Measurements from ENCODE around the gene TPPP2. TPM values are rescaled to one million over a fixed set of nuclear protein-coding genes. Genes with fewer than 3 reads are reported as not detected.

Gene TPPP2
- total and polyA plus RNA-seq, 12 donors: 0.22 to 1.1 (median 0.62) TPM; not detected in 6

GRCh38 chr14:21026988-21027315 is 3.1 kb upstream of the TPPP2 start:
- TF ChIP-seq POLR2A (IDR thresholded peaks at IDR 0.05): no peak
- TF ChIP-seq CTCF (IDR thresholded peaks at IDR 0.05): no peak
- 23 to 33% (median 31%) methylated on average over 1 to 3 of the region's 3 CpGs for WGBS, 4 donors
- H3K27me3 ChIP-seq: no peaks in the 10 kb centered on the region
- peak; percentile 45 to 76 (median 73) for DNase-seq
- intact Hi-C loops (cut with DNase I): no loop called here
- H3K27ac ChIP-seq: peak overlapping the region; percentile 25 to 93 (median 68)
- peaks cover 33 to 38% of the 10 kb centered on the region in 2 donors for H3K4me1 ChIP-seq (replicated peaks in 1 of 2)
- no peak overlapping the region for H3K4me3 ChIP-seq
- H3K36me3 ChIP-seq (replicated peaks in 1 of 2): peaks cover 0 to under 1% of the 10 kb centered on the region in 2 donors
- no peaks in the 10 kb centered on the region for H3K9me3 ChIP-seq (replicated peaks in 1 of 3)

GRCh38 chr14:21030531-21030930 is 514 bp downstream of the TPPP2 start:
- DNase-seq: peak in 2 of 7 donors; percentile 9 to 13
- no peaks in the 10 kb centered on the region for H3K27me3 ChIP-seq
- no peaks in the 10 kb centered on the region for H3K36me3 ChIP-seq (replicated peaks in 1 of 2)
- no peak overlapping the region for H3K4me3 ChIP-seq
- TF ChIP-seq CTCF (IDR thresholded peaks at IDR 0.05) (no peak), POLR2A (IDR thresholded peaks at IDR 0.05) (no peak)
- 88 to 96% (median 90%) methylated on average over 12 of the region's 12 CpGs for WGBS, 4 donors
- no peaks in the 10 kb centered on the region for H3K9me3 ChIP-seq (replicated peaks in 1 of 3)
- intact Hi-C loops (cut with DNase I): no loop called here
- peaks cover 13 to 15% of the 10 kb centered on the region in 2 donors for H3K4me1 ChIP-seq (replicated peaks in 1 of 2)
- H3K27ac ChIP-seq: no peak overlapping the region

GRCh38 chr14:21032326-21033132 is 2.5 kb downstream of the TPPP2 start:
- intact Hi-C loops (cut with DNase I): no loop called here
- DNase-seq: no peak
- WGBS, 4 donors: 83 to 90% (median 86%) methylated on average over 5 of the region's 5 CpGs
- Histone ChIP-seq H3K27me3 (no peaks in the 10 kb centered on the region), H3K4me1 (replicated peaks in 1 of 2) (peaks cover 0 to 4% of the 10 kb centered on the region in 2 donors), H3K27ac (no peak overlapping the region), H3K36me3 (replicated peaks in 1 of 2) (no peaks in the 10 kb centered on the region), H3K9me3 (replicated peaks in 1 of 3) (no peaks in the 10 kb centered on the region), H3K4me3 (no peak overlapping the region)
- no peak for TF ChIP-seq POLR2A (IDR thresholded peaks at IDR 0.05)

- peaks cover under 1 to 8% of the 10 kb centered on the region in 2 donors for H3K4me1 ChIP-seq (replicated peaks in 1 of 2)
- WGBS, 4 donors: 90 to 97% (median 96%) methylated on average over 4 of the region's 4 CpGs
- no peak overlapping the region for H3K27ac ChIP-seq
- H3K9me3 ChIP-seq (replicated peaks in 1 of 3): no peaks in the 10 kb centered on the region
- DNase-seq: no peak
- no peak overlapping the region for H3K4me3 ChIP-seq
- no peak for TF ChIP-seq CTCF (IDR thresholded peaks at IDR 0.05)
- intact Hi-C loops (cut with DNase I): no loop called here
- H3K36me3 ChIP-seq (replicated peaks in 1 of 2): no peaks in the 10 kb centered on the region
- H3K27me3 ChIP-seq: no peaks in the 10 kb centered on the region
Observed at GRCh38 chr14:21033133-21033698, 3.2 kb downstream of the TPPP2 start.

Measured in adrenal gland (tissue), 12 donors.